ENCODE measurements around the gene STEAP3. TPM values are rescaled to one million over a fixed set of nuclear protein-coding genes. Genes with fewer than 3 reads are reported as not detected.

STEAP3 gene
- total and polyA plus RNA-seq, 5 donors = 4.8 to 12.4 (median 9.3) TPM

GRCh38 chr2:119248751-119249150 lies 25.1 kb downstream of the STEAP3 start:
- 93% methylated on average over 5 of the region's 5 CpGs for WGBS
- no peak overlapping the region for H3K27ac ChIP-seq (ENCODE audit: low read length)
- no peaks in the 10 kb centered on the region for H3K4me1 ChIP-seq (ENCODE audit: control insufficient read depth, insufficient read depth, low read length)
- no peaks in the 10 kb centered on the region for H3K27me3 ChIP-seq (ENCODE audit: control insufficient read depth, insufficient read depth)
- DNase-seq (no peak), ATAC-seq (no peak)
- no peak overlapping the region for H3K4me3 ChIP-seq (ENCODE audit: low read length)
- intact Hi-C loops (cut with DNase I) = no loop called here
- H3K9me3 ChIP-seq (ENCODE audit: control insufficient read depth, low read length) = no peaks in the 10 kb centered on the region

DNA sequence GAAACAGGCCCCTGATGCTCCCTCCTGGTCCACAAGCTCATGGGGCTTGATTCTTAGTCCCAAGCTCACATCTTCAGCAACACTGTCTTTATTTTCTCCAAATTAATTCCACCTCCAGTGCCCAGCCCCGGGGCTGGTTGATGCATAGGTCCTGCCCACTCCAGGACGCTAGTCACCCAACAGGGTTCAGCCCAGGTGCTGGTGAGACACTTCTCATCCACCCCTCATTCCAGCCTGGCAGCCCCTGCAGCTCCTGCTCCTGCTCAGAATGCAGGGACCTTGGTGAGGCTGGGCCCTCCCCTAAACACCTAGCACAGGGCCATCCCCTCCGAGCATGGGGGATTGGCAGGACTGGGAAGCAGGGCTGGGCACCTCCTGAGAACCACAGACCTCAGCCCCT lies 25.7 kb downstream of the STEAP3 start:
- DNase-seq = no peak
- H3K27me3 ChIP-seq (ENCODE audit: control insufficient read depth, insufficient read depth) = no peaks in the 10 kb centered on the region
- no peak overlapping the region for H3K27ac ChIP-seq (ENCODE audit: low read length)
- intact Hi-C loops (cut with DNase I) = no loop called here
- ATAC-seq = no peak
- H3K9me3 ChIP-seq (ENCODE audit: control insufficient read depth, low read length) = no peaks in the 10 kb centered on the region
- no peaks in the 10 kb centered on the region for H3K4me1 ChIP-seq (ENCODE audit: control insufficient read depth, insufficient read depth, low read length)
- H3K4me3 ChIP-seq (ENCODE audit: low read length) = no peak overlapping the region
- WGBS = 90% methylated on average over 3 of the region's 3 CpGs

- 68% methylated on average over 12 of the region's 12 CpGs for WGBS
Measured at GRCh38 chr2:119249855-119250717, 26.5 kb downstream of the STEAP3 start.

GRCh38 chr2:119250718-119251290 lies 27.2 kb downstream of the STEAP3 start:
- intact Hi-C loops (cut with DNase I) = no loop called here
- ATAC-seq = no peak
- no peak overlapping the region for H3K27ac ChIP-seq (ENCODE audit: low read length)
- H3K9me3 ChIP-seq (ENCODE audit: control insufficient read depth, low read length) = no peaks in the 10 kb centered on the region
- 91% methylated on average over 10 of the region's 10 CpGs for WGBS
- H3K4me1 ChIP-seq (ENCODE audit: control insufficient read depth, insufficient read depth, low read length) = no peaks in the 10 kb centered on the region
- H3K27me3 ChIP-seq (ENCODE audit: control insufficient read depth, insufficient read depth) = no peaks in the 10 kb centered on the region
- no peak overlapping the region for H3K4me3 ChIP-seq (ENCODE audit: low read length)
- no peak for DNase-seq

More at GRCh38 chr2:119249855-119250717, 26.5 kb downstream of the STEAP3 start:
- Histone ChIP-seq H3K4me3 (ENCODE audit: low read length) (no peak overlapping the region), H3K27ac (ENCODE audit: low read length) (no peak overlapping the region), H3K9me3 (ENCODE audit: control insufficient read depth, low read length) (no peaks in the 10 kb centered on the region), H3K4me1 (ENCODE audit: control insufficient read depth, insufficient read depth, low read length) (no peaks in the 10 kb centered on the region), H3K27me3 (ENCODE audit: control insufficient read depth, insufficient read depth) (no peaks in the 10 kb centered on the region)
- intact Hi-C loops (cut with DNase I) = no loop called here
- DNase-seq (no peak), ATAC-seq (no peak)

DNA sequence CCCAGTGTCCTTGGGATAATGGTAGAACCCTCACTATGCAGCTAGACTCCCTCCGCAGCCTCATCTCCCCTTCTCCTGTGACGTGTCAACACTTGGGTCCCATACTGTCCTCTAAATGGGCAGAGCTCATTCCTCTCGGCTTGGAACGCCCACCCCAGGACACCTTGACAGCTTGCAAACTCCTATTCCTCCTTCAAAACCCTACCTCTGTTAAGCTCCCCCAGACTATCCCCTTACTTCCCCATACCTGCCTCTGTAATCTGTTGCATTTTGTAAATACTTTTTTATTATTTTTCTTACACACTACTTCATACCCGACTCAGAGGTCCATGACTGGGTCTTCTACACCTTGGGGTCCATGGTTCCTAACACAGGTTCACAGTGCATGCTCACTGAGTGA lies 28.0 kb downstream of the STEAP3 start:
- 96% methylated on average over 5 of the region's 5 CpGs for WGBS
- H3K4me1 ChIP-seq (ENCODE audit: control insufficient read depth, insufficient read depth, low read length) = no peaks in the 10 kb centered on the region
- DNase-seq = no peak
- H3K27ac ChIP-seq (ENCODE audit: low read length) = no peak overlapping the region
- H3K9me3 ChIP-seq (ENCODE audit: control insufficient read depth, low read length) = no peaks in the 10 kb centered on the region
- intact Hi-C loops (cut with DNase I) = no loop called here
- H3K27me3 ChIP-seq (ENCODE audit: control insufficient read depth, insufficient read depth) = no peaks in the 10 kb centered on the region
- ATAC-seq = no peak
- H3K4me3 ChIP-seq (ENCODE audit: low read length) = no peak overlapping the region

DNA sequence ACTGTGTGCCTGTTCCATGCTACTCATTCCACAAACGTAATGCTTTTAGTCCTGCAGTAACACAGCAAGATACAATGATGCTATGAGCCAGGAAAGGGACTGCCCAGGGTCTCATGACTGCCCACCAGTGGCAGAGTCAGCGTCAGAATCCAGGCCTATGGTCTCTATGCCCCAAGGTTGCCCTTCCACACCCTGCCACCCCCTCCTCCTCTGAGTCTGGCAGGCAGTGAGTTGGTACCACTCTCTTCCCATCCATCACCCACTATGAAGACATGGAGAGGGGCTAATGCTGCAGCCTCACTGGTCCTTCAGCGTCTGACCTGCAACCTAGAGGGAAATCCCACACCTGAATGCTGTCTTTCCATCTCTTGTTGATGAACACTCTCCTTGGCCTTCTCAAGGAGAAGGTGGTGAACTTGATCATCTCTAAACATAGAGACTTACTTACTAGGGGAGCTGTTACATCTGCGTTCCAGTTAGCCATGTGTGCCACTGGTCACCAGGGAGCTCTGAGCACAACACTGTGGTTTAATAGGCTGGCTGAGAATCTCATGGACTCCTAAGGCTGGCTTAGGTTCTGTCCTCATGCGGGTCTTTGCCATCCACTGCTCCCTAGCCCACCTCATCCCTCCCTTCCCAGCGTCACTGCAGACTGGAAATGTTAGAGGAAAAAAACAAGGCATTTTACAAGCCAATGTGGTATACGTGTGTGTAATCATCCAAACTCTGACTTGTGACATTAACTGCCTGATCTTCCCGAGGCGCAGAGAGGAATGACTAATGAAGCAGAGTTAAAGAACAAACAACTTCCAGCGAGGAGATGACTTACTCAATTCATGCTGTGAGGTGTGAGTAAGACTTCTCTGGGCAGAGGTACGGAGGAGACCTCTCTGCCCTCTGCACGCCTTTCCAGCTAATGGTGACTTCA lies 28.8 kb downstream of the STEAP3 start:
- Histone ChIP-seq H3K27me3 (ENCODE audit: control insufficient read depth, insufficient read depth) (no peaks in the 10 kb centered on the region), H3K27ac (ENCODE audit: low read length) (no peak overlapping the region), H3K4me3 (ENCODE audit: low read length) (no peak overlapping the region), H3K9me3 (ENCODE audit: control insufficient read depth, low read length) (no peaks in the 10 kb centered on the region), H3K4me1 (ENCODE audit: control insufficient read depth, insufficient read depth, low read length) (peaks cover 2% of the 10 kb centered on the region)
- no peak for DNase-seq
- WGBS = 76% methylated on average over 12 of the region's 12 CpGs
- no peak for ATAC-seq
- intact Hi-C loops (cut with DNase I) = no loop called here

DNA sequence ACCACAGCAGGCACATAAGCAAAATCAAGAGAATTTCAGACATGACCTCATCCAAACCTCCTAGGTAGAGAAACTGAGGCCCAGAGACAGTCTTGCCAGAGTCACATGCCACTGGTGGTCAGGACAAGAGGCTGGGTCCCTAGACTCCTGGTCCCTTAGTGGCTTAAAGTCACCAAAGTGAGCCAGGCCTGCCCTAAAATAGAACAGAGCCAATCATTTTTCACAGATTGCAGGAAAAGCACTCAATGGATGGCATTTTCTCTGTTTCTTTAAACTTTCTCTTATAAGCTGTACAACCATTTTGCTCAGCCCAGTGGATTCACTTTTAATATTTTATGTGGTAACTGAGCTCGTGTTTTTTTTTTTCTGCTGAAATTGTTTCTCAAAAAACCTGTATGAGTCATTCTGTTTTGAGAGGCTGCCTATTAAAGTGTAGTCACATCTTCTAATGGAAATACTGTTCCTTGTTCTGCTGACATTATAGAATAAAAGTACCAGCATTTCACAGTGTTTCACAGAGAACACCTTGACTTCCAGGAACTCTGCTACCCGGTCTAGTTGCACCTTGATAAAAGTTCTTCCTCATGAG lies 29.6 kb downstream of the STEAP3 start:
- 64% methylated on average over 2 of the region's 2 CpGs for WGBS
- Histone ChIP-seq H3K27ac (ENCODE audit: low read length) (no peak overlapping the region), H3K9me3 (ENCODE audit: control insufficient read depth, low read length) (no peaks in the 10 kb centered on the region), H3K27me3 (ENCODE audit: control insufficient read depth, insufficient read depth) (no peaks in the 10 kb centered on the region), H3K4me3 (ENCODE audit: low read length) (no peak overlapping the region), H3K4me1 (ENCODE audit: control insufficient read depth, insufficient read depth, low read length) (peaks cover 3% of the 10 kb centered on the region)
- ATAC-seq (no peak), DNase-seq (no peak)
- intact Hi-C loops (cut with DNase I) = no loop called here

- no peak overlapping the region for H3K27ac ChIP-seq (ENCODE audit: low read length)
- peaks cover 3% of the 10 kb centered on the region for H3K4me1 ChIP-seq (ENCODE audit: control insufficient read depth, insufficient read depth, low read length)
- ATAC-seq = no peak
- H3K9me3 ChIP-seq (ENCODE audit: control insufficient read depth, low read length) = no peaks in the 10 kb centered on the region
- DNase-seq = no peak
- H3K4me3 ChIP-seq (ENCODE audit: low read length) = no peak overlapping the region
- H3K27me3 ChIP-seq (ENCODE audit: control insufficient read depth, insufficient read depth) = no peaks in the 10 kb centered on the region
- intact Hi-C loops (cut with DNase I) = no loop called here
- 90% methylated on average over 14 of the region's 14 CpGs for WGBS
Measured at GRCh38 chr2:119253760-119254600, 30.3 kb downstream of the STEAP3 start.

GRCh38 chr2:119254601-119255080 lies 31.0 kb downstream of the STEAP3 start:
- Histone ChIP-seq H3K9me3 (ENCODE audit: control insufficient read depth, low read length) (no peaks in the 10 kb centered on the region), H3K4me3 (ENCODE audit: low read length) (no peak overlapping the region), H3K4me1 (ENCODE audit: control insufficient read depth, insufficient read depth, low read length) (peaks cover 3% of the 10 kb centered on the region), H3K27ac (ENCODE audit: low read length) (no peak overlapping the region), H3K27me3 (ENCODE audit: control insufficient read depth, insufficient read depth) (no peaks in the 10 kb centered on the region)
- 95% methylated on average over 10 of the region's 10 CpGs for WGBS
- intact Hi-C loops (cut with DNase I) = no loop called here
- no peak for ATAC-seq
- DNase-seq = no peak

Measured in right cardiac atrium (tissue), 5 donors.